IMR-90 (cell line): Measurements from ENCODE around the gene USP28. TPM values are rescaled to one million over a fixed set of nuclear protein-coding genes. Genes with fewer than 3 reads are reported as not detected.
"Not testable (repeated sequence)": the region's sequence is repeated elsewhere in the genome, so short reads cannot be mapped to it uniquely, and the experiment has no call there.

Experiments used
- ATAC-seq: fragments of 200-7000 bp; cut with Tn5 transposase; 2 replicates; pipeline ENCODE4 v1.9.1; 2020; ENCODE audit warnings: low read depth, mild to moderate bottlenecking, moderate library complexity
- BruUV-seq: library from RNA; stranded (reverse); fragments of 400-500 nt; replicated peaks from 2 replicates; lab custom pipeline; 2021; lab: Mats Ljungman, UMichigan
- CTCF ChIA-PET: fragments of 300-600 bp; formaldehyde crosslinking; extraction: SDS; loops from one replicate; lab custom pipeline; 2021; ENCODE audit warnings: antibody characterized with exemption; lab: Yijun Ruan, JAX
- POLR2A ChIA-PET: fragments of 300-600 bp; sonication (Branson Sonifier 250); formaldehyde crosslinking; loops from one replicate; lab custom pipeline; 2022; ENCODE audit warnings: antibody characterized with exemption; ENCODE audit not compliant: unreplicated experiment; lab: Charles Lee
- DNase-seq: peaks from one replicate; pipeline ENCODE4 v3.0.0; 2013
- H2AFZ ChIP-seq: replicated peaks from 2 replicates; pipeline ENCODE3; 2013; ENCODE audit warnings: low read length, mild to moderate bottlenecking; ENCODE audit not compliant: poor library complexity
- H2AK5ac ChIP-seq: 2 replicates; pipeline ENCODE4 v1.6.1; 2013; ENCODE audit warnings: low read depth, low read length, inconsistent platforms
- H2AK9ac ChIP-seq: replicated peaks from 2 replicates; pipeline ENCODE3; 2013; ENCODE audit warnings: mild to moderate bottlenecking, low read depth, low read length, moderate library complexity; ENCODE audit not compliant: poor library complexity
- H2BK120ac ChIP-seq: 2 replicates; pipeline ENCODE4 v1.6.1; 2013; ENCODE audit warnings: low read depth, low read length, inconsistent platforms
- H2BK15ac ChIP-seq: 3 replicates; pipeline ENCODE4 v1.6.1; 2013; ENCODE audit warnings: low read depth, low read length, inconsistent platforms
- H2BK20ac ChIP-seq: 2 replicates; pipeline ENCODE4 v1.6.1; 2013; ENCODE audit warnings: low read depth, mild to moderate bottlenecking, inconsistent platforms, low read length, moderate library complexity
- H2BK5ac ChIP-seq: 2 replicates; pipeline ENCODE4 v1.6.1; 2013; ENCODE audit warnings: mild to moderate bottlenecking, low read depth, low read length, inconsistent platforms; ENCODE audit not compliant: poor library complexity, severe bottlenecking
- H3K14ac ChIP-seq: replicated peaks from 2 replicates; pipeline ENCODE4 v1.6.1; 2013; ENCODE audit warnings: low read depth, low read length, inconsistent platforms
- H3K18ac ChIP-seq: 2 replicates; pipeline ENCODE4 v1.6.1; 2013; ENCODE audit warnings: low read depth, low read length, control low read depth
- H3K23ac ChIP-seq: 2 replicates; pipeline ENCODE4 v1.6.1; 2013; ENCODE audit warnings: low read depth, low read length, inconsistent platforms
- H3K27ac ChIP-seq: 2 replicates; pipeline ENCODE4 v1.5.1; 2013; ENCODE audit warnings: mild to moderate bottlenecking, control low read depth, low read length; ENCODE audit not compliant: insufficient read depth
- H3K27me3 ChIP-seq: 2 replicates; pipeline ENCODE4 v1.6.1; 2013; ENCODE audit warnings: low read length; ENCODE audit not compliant: control insufficient read depth, insufficient read depth
- H3K36me3 ChIP-seq: 2 replicates; pipeline ENCODE4 v1.6.1; 2013; ENCODE audit warnings: low read length, mixed read lengths; ENCODE audit not compliant: control insufficient read depth, insufficient read depth
- H3K4ac ChIP-seq: 2 replicates; pipeline ENCODE4 v1.6.1; 2013; ENCODE audit warnings: low read depth, low read length, inconsistent platforms
- H3K4me1 ChIP-seq: 2 replicates; pipeline ENCODE4 v1.6.1; 2013; ENCODE audit warnings: low read length, mixed read lengths; ENCODE audit not compliant: control insufficient read depth, insufficient read depth
- H3K4me2 ChIP-seq: 2 replicates; pipeline ENCODE4 v1.6.1; 2013; ENCODE audit warnings: low read depth, mild to moderate bottlenecking, control low read depth, low read length, moderate library complexity
- H3K4me3 ChIP-seq: 2 replicates; pipeline ENCODE4 v1.5.1; 2013; ENCODE audit warnings: low read depth, mild to moderate bottlenecking, control low read depth, low read length, moderate library complexity; ENCODE audit not compliant: insufficient read depth
- H3K56ac ChIP-seq: 2 replicates; pipeline ENCODE4 v1.6.1; 2013; ENCODE audit warnings: low read length, inconsistent platforms; ENCODE audit not compliant: insufficient read depth; ENCODE audit errors: extremely low read depth
- H3K79me1 ChIP-seq, 2 experiments: 2 replicates each; pipeline ENCODE4 v1.6.1; 2013; ENCODE audit warnings: low read length in 2 of 2, inconsistent platforms in 1 of 2, low read depth in 1 of 2
- H3K9ac ChIP-seq: 2 replicates; pipeline ENCODE4 v1.6.1; 2013; ENCODE audit warnings: low read depth, low read length, control low read depth
- H3K9me1 ChIP-seq: 2 replicates; pipeline ENCODE4 v1.6.1; 2013; ENCODE audit warnings: low read length, inconsistent platforms; ENCODE audit not compliant: insufficient read depth
- H3K9me3 ChIP-seq: 2 replicates; pipeline ENCODE4 v1.6.1; 2013; ENCODE audit warnings: low read length; ENCODE audit not compliant: control insufficient read depth, insufficient read depth
- H4K20me1 ChIP-seq: 2 replicates; pipeline ENCODE4 v1.6.1; 2013; ENCODE audit warnings: low read length, inconsistent platforms; ENCODE audit not compliant: insufficient read depth
- H4K5ac ChIP-seq: 2 replicates; pipeline ENCODE4 v1.6.1; 2013; ENCODE audit warnings: mild to moderate bottlenecking, low read depth, low read length, control low read depth
- H4K8ac ChIP-seq, 2 experiments: 2 replicates each; pipeline ENCODE4 v1.6.1; 2013; ENCODE audit warnings: low read depth in 2 of 2, low read length in 2 of 2, control low read depth in 1 of 2, inconsistent platforms in 1 of 2
- H4K91ac ChIP-seq: 2 replicates; pipeline ENCODE4 v1.6.1; 2013; ENCODE audit warnings: low read depth, low read length, inconsistent platforms; ENCODE audit not compliant: insufficient read depth
- BHLHE40 ChIP-seq: fragments of 150-350 bp; IDR thresholded peaks from 2 replicates; pipeline ENCODE4 v1.6.1; 2016; ENCODE audit warnings: mild to moderate bottlenecking, low read depth, low read length
- MAZ ChIP-seq: IDR thresholded peaks from 2 replicates; pipeline ENCODE4 v1.6.1; 2012; ENCODE audit warnings: low read depth, mild to moderate bottlenecking, low read length, improper control_type of control experiment, moderate library complexity, borderline replicate concordance
- WGBS, 2 experiments: methylation state at CpG; one replicate each; pipeline versions ENCODE4 v1.1.5 to v1.1.7; 2013; ENCODE audit warnings: missing lambda C conversion rate in 2 of 2; ENCODE audit not compliant: insufficient read length in 1 of 2; ENCODE audit errors: extremely low coverage in 2 of 2; 5-methylcytosine and 5-hydroxymethylcytosine counted together
- dilution Hi-C: fragments of 300-500 bp; cut with HindIII; formaldehyde crosslinking; loops from one replicate; pipeline ENCODE4 v1.14.3; 2018; ENCODE audit warnings: low sequenced_read_pairs; ENCODE audit not compliant: unreplicated experiment
- in situ Hi-C: fragments of 300-500 bp; cut with MboI; formaldehyde crosslinking; loops from 3 replicates; pipeline ENCODE4 v1.14.3; 2019; ENCODE audit warnings: low sequenced_read_pairs, inconsistent platforms, mixed read lengths
- intact Hi-C: fragments of 100-400 bp; cut with micrococcal nuclease; formaldehyde crosslinking; loops from 2 replicates; pipeline ENCODE4 v1.10.0; 2022
- polyA plus RNA-seq, 3 experiments: library from polyadenylated mRNA; depleted of rRNA; stranded (reverse); fragments of >200 nt; gene quantifications; 2 replicates each; pipeline ENCODE4 v1.2.3, GENCODE V29; 2012; ENCODE audit warnings: low replicate concordance in 1 of 3
- total RNA-seq: library from RNA; depleted of rRNA; stranded (reverse); fragments of >200 nt; gene quantifications from 2 replicates; pipeline ENCODE4 v1.2.3, GENCODE V29; 2012
- TF ChIP-seq, protein P1 (sequence below): fragments of 150-350 bp; IDR thresholded peaks from 2 replicates; pipeline ENCODE4 v1.6.1; 2017; ENCODE audit warnings: mild to moderate bottlenecking, antibody characterized with exemption, low read length, low read depth

The USP28 gene
- total and polyA plus RNA-seq, 2 of the 4 experiments (the other 2 are of a cell fraction): 17.0 to 36.0 TPM

DNA sequence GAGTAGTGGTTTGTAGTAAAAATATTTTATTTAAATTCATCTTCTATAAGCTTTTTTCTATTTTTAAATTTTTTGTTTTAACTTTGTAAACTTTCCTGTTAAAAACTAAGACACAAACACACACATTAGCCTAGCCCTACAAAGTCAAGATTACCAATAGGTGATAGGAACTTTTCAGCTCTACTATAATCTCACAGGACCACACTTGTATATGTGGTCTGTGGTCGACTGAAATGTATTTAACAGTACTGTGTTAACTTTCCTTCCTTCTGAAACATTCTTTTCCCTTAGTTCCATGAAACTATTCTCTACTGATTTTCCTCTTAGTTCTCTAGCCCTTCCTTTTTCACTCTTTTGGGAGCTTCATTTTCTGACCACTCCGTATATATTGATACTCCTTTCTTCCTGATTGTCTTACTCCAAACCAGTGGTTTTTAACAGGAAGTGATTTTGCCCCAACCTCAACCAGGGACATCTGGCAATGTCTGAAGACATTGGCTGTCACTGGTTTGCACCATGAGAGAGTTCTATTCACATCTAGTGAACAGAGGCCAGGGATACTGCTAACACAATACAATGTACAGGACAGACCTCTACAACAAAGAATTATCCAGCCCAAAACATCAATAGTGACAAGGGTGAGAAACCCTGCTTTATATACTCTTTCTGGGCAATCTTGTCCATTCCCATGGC lies 110.7 kb downstream of the USP28 start:
- in situ Hi-C loops: no loop called here
- CTCF ChIA-PET: no interaction called here
- no peak overlapping the region for H2BK5ac ChIP-seq

DNA sequence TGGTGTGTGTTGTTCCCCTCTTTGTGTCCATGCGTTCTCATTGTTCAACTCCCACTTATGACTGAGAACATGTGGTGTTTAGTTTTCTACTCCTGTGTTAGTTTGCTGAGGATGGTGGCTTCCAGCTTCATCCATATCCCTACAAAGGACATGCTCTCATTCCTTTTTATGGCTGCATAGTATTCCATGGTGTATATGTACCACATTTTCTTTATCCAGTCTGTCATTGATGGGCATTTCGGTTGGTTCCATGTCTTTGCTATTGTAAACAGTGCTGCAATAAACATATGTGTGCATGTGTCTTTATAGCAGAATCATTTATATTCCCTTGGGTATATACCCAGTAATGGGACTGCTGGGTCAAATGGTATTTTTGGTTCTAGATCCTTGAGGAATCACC lies 112.3 kb downstream of the USP28 start:
- POLR2A ChIA-PET, dilution Hi-C loops: not testable (repeated sequence)
- WGBS, 2 experiments: no CpG with 5 or more reads among the region's 2 CpGs

More for the DNA sequence above, 110.7 kb downstream of the USP28 start:
- ATAC-seq: no peak
- no peak overlapping the region for H2BK120ac ChIP-seq
- no peaks in the 10 kb centered on the region for H3K9me3 ChIP-seq
- H3K9ac ChIP-seq: no peak overlapping the region
- H3K27ac ChIP-seq: no peak overlapping the region
- no peak overlapping the region for H3K23ac ChIP-seq
- no peak overlapping the region for H3K4me2 ChIP-seq
- TF ChIP-seq BHLHE40 (no peak), MAZ (no peak)
- TF ChIP-seq, protein P1, sequence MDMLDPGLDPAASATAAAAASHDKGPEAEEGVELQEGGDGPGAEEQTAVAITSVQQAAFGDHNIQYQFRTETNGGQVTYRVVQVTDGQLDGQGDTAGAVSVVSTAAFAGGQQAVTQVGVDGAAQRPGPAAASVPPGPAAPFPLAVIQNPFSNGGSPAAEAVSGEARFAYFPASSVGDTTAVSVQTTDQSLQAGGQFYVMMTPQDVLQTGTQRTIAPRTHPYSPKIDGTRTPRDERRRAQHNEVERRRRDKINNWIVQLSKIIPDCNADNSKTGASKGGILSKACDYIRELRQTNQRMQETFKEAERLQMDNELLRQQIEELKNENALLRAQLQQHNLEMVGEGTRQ: no peak
- WGBS, 2 experiments: no CpG with 5 or more reads among the region's 2 CpGs
- intact Hi-C loops: no loop called here
- H4K5ac ChIP-seq: no peak overlapping the region
- no peak overlapping the region for H3K18ac ChIP-seq
- no peak overlapping the region for H2AFZ ChIP-seq
- no peak overlapping the region for H3K56ac ChIP-seq
- H3K4ac ChIP-seq: no peak overlapping the region
- H3K27me3 ChIP-seq: no peaks in the 10 kb centered on the region
- H4K20me1 ChIP-seq: peaks cover 9% of the 10 kb centered on the region
- H3K9me1 ChIP-seq: no peaks in the 10 kb centered on the region
- no peak overlapping the region for H2BK15ac ChIP-seq
- no peak overlapping the region for H4K8ac ChIP-seq
- H2AK9ac ChIP-seq: no peak overlapping the region
- peaks cover 24% of the 10 kb centered on the region in 2 experiments for H3K79me1 ChIP-seq
- no peak overlapping the region for H3K14ac ChIP-seq
- BruUV-seq: no TSS peak
- POLR2A ChIA-PET: no interaction called here
- peaks cover 10% of the 10 kb centered on the region for H3K36me3 ChIP-seq
- H3K4me1 ChIP-seq: peaks cover 3% of the 10 kb centered on the region
- dilution Hi-C loops: no loop called here
- H2AK5ac ChIP-seq: no peak overlapping the region
- no peak overlapping the region for H3K4me3 ChIP-seq
- no peak for DNase-seq
- no peak overlapping the region for H4K91ac ChIP-seq
- H2BK20ac ChIP-seq: no peak overlapping the region

More for the DNA sequence above, 112.3 kb downstream of the USP28 start:
- H2AFZ ChIP-seq, DNase-seq, CTCF ChIA-PET, H3K56ac ChIP-seq, H4K5ac ChIP-seq, H3K18ac ChIP-seq, H4K8ac ChIP-seq, H3K23ac ChIP-seq, BruUV-seq, H2BK20ac ChIP-seq, H3K4ac ChIP-seq, in situ Hi-C loops, intact Hi-C loops, H3K9me1 ChIP-seq, H3K4me2 ChIP-seq, H3K4me1 ChIP-seq, H3K27ac ChIP-seq, H2AK5ac ChIP-seq, ATAC-seq, H3K14ac ChIP-seq, H4K20me1 ChIP-seq, H2BK5ac ChIP-seq, H3K9me3 ChIP-seq, H3K4me3 ChIP-seq, H3K27me3 ChIP-seq, H3K9ac ChIP-seq, H2BK15ac ChIP-seq, H4K91ac ChIP-seq, H2AK9ac ChIP-seq, H2BK120ac ChIP-seq: not testable (repeated sequence)
- Histone ChIP-seq H3K79me1 (peaks cover 15 to 22% of the 10 kb centered on the region in 2 experiments; a peak in 3 of 4 replicates), H3K36me3 (peaks cover 14% of the 10 kb centered on the region)
